ENCODE data around the gene WNT7A.

- no peak for TF ChIP-seq POLR2AphosphoS5 (IDR thresholded peaks at IDR 0.05)
- no peak for TF ChIP-seq CTCF (IDR thresholded peaks at IDR 0.05)
These were observed 11.7 kb upstream of the WNT7A start for GRCh38 chr3:13891492-13892073.

All from prostate gland (tissue), 2 donors.